Retinal pigment epithelial cell (primary cell): ENCODE results near the gene MCHR1.

Experiments used
- DNase-seq: peaks from one replicate; pipeline ENCODE4 v3.0.0-alpha.2; 2010; ENCODE audit warnings: low read depth
- H3K4me3 ChIP-seq: 2 replicates; pipeline ENCODE4 v1.5.1; 2011; ENCODE audit warnings: mild to moderate bottlenecking, low read length, control low read depth, moderate library complexity
- TF ChIP-seq, protein P1 (sequence below): conservative IDR thresholded peaks from 2 replicates; pipeline ENCODE4 v1.5.1; 2011; ENCODE audit warnings: low read depth, low read length, control low read depth, inconsistent platforms

Gene MCHR1, protein sequence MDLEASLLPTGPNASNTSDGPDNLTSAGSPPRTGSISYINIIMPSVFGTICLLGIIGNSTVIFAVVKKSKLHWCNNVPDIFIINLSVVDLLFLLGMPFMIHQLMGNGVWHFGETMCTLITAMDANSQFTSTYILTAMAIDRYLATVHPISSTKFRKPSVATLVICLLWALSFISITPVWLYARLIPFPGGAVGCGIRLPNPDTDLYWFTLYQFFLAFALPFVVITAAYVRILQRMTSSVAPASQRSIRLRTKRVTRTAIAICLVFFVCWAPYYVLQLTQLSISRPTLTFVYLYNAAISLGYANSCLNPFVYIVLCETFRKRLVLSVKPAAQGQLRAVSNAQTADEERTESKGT

DNA sequence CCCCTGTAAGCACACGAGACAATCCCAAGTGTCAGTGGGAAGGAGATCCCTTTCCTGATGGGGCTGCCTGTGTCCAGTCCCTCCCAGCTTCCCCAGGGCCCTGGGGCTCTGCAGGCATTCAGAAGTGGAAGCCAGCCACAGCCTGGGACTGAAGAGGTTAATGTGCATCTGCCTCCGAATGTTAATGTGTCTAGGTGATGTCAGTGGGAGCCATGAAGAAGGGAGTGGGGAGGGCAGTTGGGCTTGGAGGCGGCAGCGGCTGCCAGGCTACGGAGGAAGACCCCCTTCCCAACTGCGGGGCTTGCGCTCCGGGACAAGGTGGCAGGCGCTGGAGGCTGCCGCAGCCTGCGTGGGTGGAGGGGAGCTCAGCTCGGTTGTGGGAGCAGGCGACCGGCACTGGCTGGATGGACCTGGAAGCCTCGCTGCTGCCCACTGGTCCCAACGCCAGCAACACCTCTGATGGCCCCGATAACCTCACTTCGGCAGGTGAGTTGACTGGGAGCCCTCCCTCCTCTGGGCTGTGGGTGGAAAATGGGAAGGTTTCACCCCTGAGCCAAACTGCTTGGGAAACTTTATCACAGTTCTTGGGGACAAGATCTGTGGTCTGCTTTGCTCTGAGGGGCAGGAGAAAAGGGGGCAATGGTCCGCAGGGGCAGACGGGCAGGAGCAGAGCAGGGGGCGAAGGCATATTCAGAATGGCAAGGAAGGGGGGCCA, at the start of gene MCHR1:
Gene MCHR1 (plus strand): TSS at position 236 of the 715 bp plus-strand sequence. CDS start 169 bp downstream, at position 405.
- TF ChIP-seq, protein P1, sequence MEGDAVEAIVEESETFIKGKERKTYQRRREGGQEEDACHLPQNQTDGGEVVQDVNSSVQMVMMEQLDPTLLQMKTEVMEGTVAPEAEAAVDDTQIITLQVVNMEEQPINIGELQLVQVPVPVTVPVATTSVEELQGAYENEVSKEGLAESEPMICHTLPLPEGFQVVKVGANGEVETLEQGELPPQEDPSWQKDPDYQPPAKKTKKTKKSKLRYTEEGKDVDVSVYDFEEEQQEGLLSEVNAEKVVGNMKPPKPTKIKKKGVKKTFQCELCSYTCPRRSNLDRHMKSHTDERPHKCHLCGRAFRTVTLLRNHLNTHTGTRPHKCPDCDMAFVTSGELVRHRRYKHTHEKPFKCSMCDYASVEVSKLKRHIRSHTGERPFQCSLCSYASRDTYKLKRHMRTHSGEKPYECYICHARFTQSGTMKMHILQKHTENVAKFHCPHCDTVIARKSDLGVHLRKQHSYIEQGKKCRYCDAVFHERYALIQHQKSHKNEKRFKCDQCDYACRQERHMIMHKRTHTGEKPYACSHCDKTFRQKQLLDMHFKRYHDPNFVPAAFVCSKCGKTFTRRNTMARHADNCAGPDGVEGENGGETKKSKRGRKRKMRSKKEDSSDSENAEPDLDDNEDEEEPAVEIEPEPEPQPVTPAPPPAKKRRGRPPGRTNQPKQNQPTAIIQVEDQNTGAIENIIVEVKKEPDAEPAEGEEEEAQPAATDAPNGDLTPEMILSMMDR = no peak
- no peak for DNase-seq
- H3K4me3 ChIP-seq = peak within 1 kb of the TSS; percentile 37

DNA sequence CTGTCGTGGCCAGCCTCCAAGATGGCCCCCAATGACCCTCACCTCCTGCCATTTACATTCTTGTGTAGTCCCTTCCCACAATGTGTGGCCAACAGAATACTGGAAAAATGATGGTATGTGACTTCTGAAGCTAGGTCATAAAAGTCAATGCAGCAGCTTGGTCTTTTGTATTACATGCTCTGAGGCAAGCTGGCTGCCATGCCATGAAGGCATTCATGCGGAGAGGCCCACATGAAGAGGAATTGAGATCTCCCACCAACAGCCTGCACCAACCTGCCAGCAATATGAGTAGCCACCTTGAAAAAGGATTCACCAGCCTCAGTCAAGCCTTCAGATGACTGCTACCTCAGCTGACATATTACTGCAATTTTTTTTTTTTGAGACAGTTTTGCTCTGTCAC, 47.4 kb upstream of the MCHR1 start:
- H3K4me3 ChIP-seq = no peak overlapping the region
- DNase-seq = no peak
- TF ChIP-seq, protein P1 = no peak

DNA sequence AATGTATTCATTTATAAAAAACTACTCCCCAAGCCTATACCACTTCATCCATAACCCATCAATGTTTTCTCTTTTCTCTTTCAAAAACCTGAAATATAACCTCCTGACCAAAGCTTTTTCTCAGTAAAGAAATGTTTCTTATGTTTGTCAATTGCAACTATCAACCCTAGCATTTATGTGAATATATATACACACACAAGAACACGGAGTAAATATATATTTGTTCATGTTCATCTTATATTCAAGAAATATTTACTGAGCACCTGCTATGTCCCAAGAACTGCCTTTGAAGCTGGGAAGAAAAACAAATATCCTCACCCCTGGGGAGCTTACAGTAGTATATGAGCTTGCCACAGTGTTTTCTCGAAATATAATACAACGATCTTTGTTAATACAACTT, 46.2 kb upstream of the MCHR1 start:
- DNase-seq = no peak
- H3K4me3 ChIP-seq = no peak overlapping the region
- TF ChIP-seq, protein P1 = no peak

DNA sequence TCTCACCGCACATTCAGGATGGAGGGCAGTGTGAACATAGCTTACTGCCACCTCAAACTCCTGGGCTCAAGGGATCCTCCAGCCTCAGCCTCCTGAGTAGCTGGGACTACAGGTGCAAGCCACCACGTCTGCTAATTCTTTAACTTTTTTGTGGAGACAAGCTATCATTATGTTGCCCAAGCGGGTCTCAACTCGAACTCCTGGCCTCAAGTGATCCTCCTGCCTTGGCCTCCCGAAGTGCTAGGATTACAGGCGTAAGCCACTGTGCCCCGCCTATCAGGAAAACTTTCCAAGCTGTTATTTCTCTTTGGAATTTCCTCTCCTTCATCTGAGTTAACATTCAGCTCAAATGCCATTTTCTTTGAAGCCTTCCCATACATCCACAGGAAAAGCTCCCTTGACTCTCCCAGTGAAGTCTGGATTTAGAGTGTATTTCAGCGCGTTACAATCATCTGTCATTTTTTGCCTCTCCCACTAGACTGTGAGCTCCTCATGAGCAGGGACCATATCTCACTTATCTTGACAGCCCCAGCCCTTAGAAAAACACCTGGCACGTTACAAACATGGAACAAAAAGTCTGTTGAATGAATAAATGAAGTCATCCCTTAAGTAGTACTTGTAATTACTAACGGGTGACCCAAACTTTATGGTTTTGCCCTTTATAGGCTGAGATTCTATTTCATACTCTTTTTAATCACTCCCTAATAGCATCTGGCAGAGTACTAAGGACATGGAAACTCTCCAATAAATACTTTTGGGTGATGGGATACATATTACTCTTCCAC, 45.0 kb upstream of the MCHR1 start:
- no peak for DNase-seq
- H3K4me3 ChIP-seq = peak overlapping the region; percentile 70
- TF ChIP-seq, protein P1 = no peak

DNA sequence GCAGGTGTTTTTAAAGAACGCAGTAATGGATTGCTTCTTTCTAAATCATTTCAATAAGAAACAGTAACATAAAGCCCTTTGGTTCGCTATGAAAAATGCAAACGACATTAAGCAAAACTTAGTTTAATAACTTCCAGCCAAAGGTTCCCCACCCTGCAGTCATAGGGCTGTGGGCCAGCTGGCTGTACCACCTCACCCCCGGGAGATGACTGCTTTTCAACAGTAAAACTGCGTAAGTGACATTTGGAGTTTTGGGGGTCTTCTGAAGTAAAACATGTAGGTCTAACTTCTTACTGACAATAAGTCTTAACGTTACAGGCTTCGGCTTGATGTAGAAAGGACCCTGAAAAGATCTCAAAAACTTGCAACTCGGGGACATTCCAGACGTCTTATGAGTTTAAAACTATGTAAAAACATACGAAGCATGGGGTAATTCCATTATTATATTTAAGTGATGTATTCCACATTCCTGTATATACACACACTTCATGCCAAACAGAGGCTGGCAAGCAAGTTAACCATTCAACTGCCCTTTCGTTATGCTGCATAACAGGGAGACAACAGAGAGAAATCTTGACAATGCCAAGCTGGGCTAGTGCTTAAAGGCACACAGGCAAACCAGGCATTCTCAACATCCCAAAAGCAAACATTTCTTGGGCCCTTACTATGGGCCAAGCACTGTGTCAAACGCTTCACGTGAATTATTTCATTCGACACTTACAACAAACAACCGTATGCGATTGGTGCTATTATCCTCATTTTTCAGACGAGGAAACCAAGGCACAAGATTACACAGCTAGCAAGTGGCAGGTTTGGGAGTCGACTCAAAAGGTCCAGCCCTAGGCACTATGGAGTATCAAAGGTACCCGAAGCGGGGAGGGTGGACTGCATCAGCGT, 44.0 kb upstream of the MCHR1 start:
- DNase-seq = no peak
- TF ChIP-seq, protein P1 = no peak

DNA sequence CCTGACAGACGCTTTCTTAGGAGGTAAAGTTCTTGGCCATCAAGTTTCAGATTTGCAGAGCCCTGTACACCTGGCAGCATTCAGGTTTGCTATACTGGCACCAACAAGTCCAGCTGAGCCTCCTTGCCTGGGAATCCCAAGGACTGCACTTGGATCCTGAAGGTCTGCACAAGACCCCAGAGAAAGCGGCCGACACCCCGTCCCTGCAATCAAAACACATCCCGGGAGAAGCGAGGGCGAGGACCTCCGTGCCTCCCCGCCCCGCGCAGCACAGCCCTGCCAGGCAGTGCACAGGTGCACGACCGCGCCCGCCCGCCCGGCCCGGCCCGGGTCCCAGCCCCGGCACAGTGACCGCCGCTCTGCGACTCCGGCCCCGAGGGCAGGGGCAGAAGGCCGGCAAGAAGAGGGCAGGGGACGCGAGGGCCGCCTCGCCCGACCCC, 43.3 kb upstream of the MCHR1 start:
- H3K4me3 ChIP-seq = peak overlapping the region; percentile 70
- DNase-seq = no peak

More for the DNA sequence above, 44.0 kb upstream of the MCHR1 start:
- peak overlapping the region; percentile 70 for H3K4me3 ChIP-seq

More for the DNA sequence above, 43.3 kb upstream of the MCHR1 start:
- TF ChIP-seq, protein P1 = no peak
